Measurements from ENCODE around the gene LTBP4. TPM values are rescaled to one million over a fixed set of nuclear protein-coding genes. Genes with fewer than 3 reads are reported as not detected.

LTBP4 gene
- total RNA-seq, 1 donor from 2014 or later, result 46.9 TPM

GRCh38 chr19:40565910-40566495 lies 35.2 kb upstream of the LTBP4 start:
- peaks cover 25% of the 10 kb centered on the region for H3K27me3 ChIP-seq (ENCODE audit: insufficient read depth, low read length)
- TF ChIP-seq EZH2 (IDR thresholded peaks at IDR 0.05; ENCODE audit: insufficient read depth, low read length) (no peak), CTCF (IDR thresholded peaks at IDR 0.05; ENCODE audit: insufficient read depth, low read depth, low read length) (no peak)
- DNase-seq (ENCODE audit: low read depth) (no peak), FAIRE-seq (no peak)
- peaks cover 2% of the 10 kb centered on the region for H3K36me3 Mint-ChIP-seq (ENCODE audit: low read depth, unreplicated experiment)
- no peak overlapping the region for H3K4me2 ChIP-seq (ENCODE audit: low read length)
- H3K4me1 ChIP-seq (ENCODE audit: insufficient read depth, low read length), result peaks cover 16% of the 10 kb centered on the region
- no peak overlapping the region for H3K4me3 Mint-ChIP-seq (ENCODE audit: unreplicated experiment)
- H2AFZ ChIP-seq (ENCODE audit: low read depth, low read length), result no peak overlapping the region
- H3K36me3 ChIP-seq (ENCODE audit: insufficient read depth, low read length), result no peaks in the 10 kb centered on the region
- H3K9ac ChIP-seq (ENCODE audit: low read length), result no peak overlapping the region
- no peak overlapping the region for H3K4me3 ChIP-seq (ENCODE audit: insufficient read depth, low read depth, low read length)
- H4K20me1 ChIP-seq (ENCODE audit: insufficient read depth, low read length), result no peaks in the 10 kb centered on the region
- peaks cover 4% of the 10 kb centered on the region for H3K4me1 Mint-ChIP-seq (ENCODE audit: low read depth, unreplicated experiment)
- no peak overlapping the region for H3K27ac Mint-ChIP-seq (ENCODE audit: unreplicated experiment)
- H3K79me2 ChIP-seq (ENCODE audit: insufficient read depth, low read length), result no peaks in the 10 kb centered on the region
- peaks cover 46% of the 10 kb centered on the region for H3K27me3 Mint-ChIP-seq (ENCODE audit: low read depth, unreplicated experiment)
- no peak overlapping the region for H3K27ac ChIP-seq (ENCODE audit: low read depth, low read length)
- H3K9me3 Mint-ChIP-seq (ENCODE audit: unreplicated experiment), result peaks cover 3% of the 10 kb centered on the region
- no peaks in the 10 kb centered on the region for H3K9me3 ChIP-seq (ENCODE audit: insufficient read depth, low read depth, low read length)

- Mint-ChIP-seq H3K27me3 (ENCODE audit: low read depth, unreplicated experiment) (peaks cover 39% of the 10 kb centered on the region), H3K4me1 (ENCODE audit: low read depth, unreplicated experiment) (peaks cover 4% of the 10 kb centered on the region), H3K4me3 (ENCODE audit: unreplicated experiment) (no peak overlapping the region), H3K9me3 (ENCODE audit: unreplicated experiment) (peaks cover 6% of the 10 kb centered on the region), H3K27ac (ENCODE audit: unreplicated experiment) (no peak overlapping the region), H3K36me3 (ENCODE audit: low read depth, unreplicated experiment) (peaks cover 2% of the 10 kb centered on the region)
- peaks cover 23% of the 10 kb centered on the region for H3K27me3 ChIP-seq (ENCODE audit: insufficient read depth, low read length)
- H3K4me3 ChIP-seq (ENCODE audit: insufficient read depth, low read depth, low read length), result peak overlapping the region; percentile 37
- H3K9ac ChIP-seq (ENCODE audit: low read length), result no peak overlapping the region
- no peak overlapping the region for H3K27ac ChIP-seq (ENCODE audit: low read depth, low read length)
- H2AFZ ChIP-seq (ENCODE audit: low read depth, low read length), result peak overlapping the region; percentile 69
- H3K9me3 ChIP-seq (ENCODE audit: insufficient read depth, low read depth, low read length), result no peaks in the 10 kb centered on the region
- H3K36me3 ChIP-seq (ENCODE audit: insufficient read depth, low read length), result no peaks in the 10 kb centered on the region
- no peaks in the 10 kb centered on the region for H4K20me1 ChIP-seq (ENCODE audit: insufficient read depth, low read length)
- FAIRE-seq, result no peak
- H3K4me1 ChIP-seq (ENCODE audit: insufficient read depth, low read length), result peaks cover 16% of the 10 kb centered on the region
- peak overlapping the region; percentile 81 for H3K4me2 ChIP-seq (ENCODE audit: low read length)
- no peak for DNase-seq (ENCODE audit: low read depth)
- no peaks in the 10 kb centered on the region for H3K79me2 ChIP-seq (ENCODE audit: insufficient read depth, low read length)
- TF ChIP-seq CTCF (IDR thresholded peaks at IDR 0.05; ENCODE audit: insufficient read depth, low read depth, low read length), result no peak
- no peak for TF ChIP-seq EZH2 (IDR thresholded peaks at IDR 0.05; ENCODE audit: insufficient read depth, low read length)
These were observed 34.0 kb upstream of the LTBP4 start for GRCh38 chr19:40567040-40567749.

Measured in astrocyte (in vitro differentiated cells and primary cell).